Calu3 (cell line): ENCODE results near the gene CTF1. TPM values are rescaled to one million over a fixed set of nuclear protein-coding genes. Genes with fewer than 3 reads are reported as not detected.

Experiments
- BruUV-seq: library from RNA; stranded (reverse); fragments of 400-500 nt; replicated peaks from 2 replicates; lab custom pipeline; 2021; lab: Mats Ljungman, UMichigan
- CTCF ChIA-PET: fragments of 300-600 bp; sonication (Branson Sonifier 250); formaldehyde crosslinking; loops from one replicate; lab custom pipeline; 2022; ENCODE audit warnings: antibody characterized with exemption; lab: Charles Lee
- DNase-seq: peaks from one replicate; pipeline ENCODE4 v3.0.0; 2022
- H3K27ac Mint-ChIP-seq: one replicate; pipeline ENCODE4 v1.8.0; 2022; ENCODE audit warnings: mixed read lengths; ENCODE audit not compliant: unreplicated experiment
- H3K27me3 Mint-ChIP-seq: one replicate; pipeline ENCODE4 v1.8.0; 2022; ENCODE audit warnings: mixed read lengths; ENCODE audit not compliant: unreplicated experiment
- H3K36me3 Mint-ChIP-seq: one replicate; pipeline ENCODE4 v1.8.0; 2022; ENCODE audit warnings: mild to moderate bottlenecking, moderate library complexity, mixed read lengths; ENCODE audit not compliant: insufficient read depth, unreplicated experiment
- H3K4me1 Mint-ChIP-seq: one replicate; pipeline ENCODE4 v1.8.0; 2022; ENCODE audit warnings: mild to moderate bottlenecking, low read depth, mixed read lengths; ENCODE audit not compliant: unreplicated experiment
- H3K4me3 Mint-ChIP-seq: one replicate; pipeline ENCODE4 v1.8.0; 2022; ENCODE audit warnings: mild to moderate bottlenecking, low read depth, moderate library complexity, mixed read lengths; ENCODE audit not compliant: unreplicated experiment
- H3K9me3 Mint-ChIP-seq: one replicate; pipeline ENCODE4 v1.8.0; 2022; ENCODE audit warnings: low read depth, mixed read lengths; ENCODE audit not compliant: unreplicated experiment
- CTCF ChIP-seq: fragments of 200-600 bp; IDR thresholded peaks from one replicate; pipeline ENCODE4 v1.8.0; 2022; ENCODE audit warnings: antibody characterized with exemption; ENCODE audit not compliant: unreplicated experiment
- intact Hi-C: fragments of 100-400 bp; cut with micrococcal nuclease; formaldehyde crosslinking; loops from one replicate; pipeline ENCODE4 v1.10.0; 2022; ENCODE audit not compliant: unreplicated experiment
- total RNA-seq: library from RNA; stranded (reverse); gene quantifications from 2 replicates; pipeline ENCODE4 v1.2.3, GENCODE V29; 2022

CTF1 gene
- total RNA-seq, 1 experiment from 2014 or later: 1.9 TPM

GRCh38 chr16:30924913-30925631 lies 28.7 kb downstream of the CTF1 start:
- CTCF ChIA-PET: interaction anchor here (2.5 kb wide), 1 partner anchor 17 kb away, joined by 12 read pairs; no protein-coding TSS in a partner anchor
- peaks cover 26% of the 10 kb centered on the region for H3K4me1 Mint-ChIP-seq

DNA sequence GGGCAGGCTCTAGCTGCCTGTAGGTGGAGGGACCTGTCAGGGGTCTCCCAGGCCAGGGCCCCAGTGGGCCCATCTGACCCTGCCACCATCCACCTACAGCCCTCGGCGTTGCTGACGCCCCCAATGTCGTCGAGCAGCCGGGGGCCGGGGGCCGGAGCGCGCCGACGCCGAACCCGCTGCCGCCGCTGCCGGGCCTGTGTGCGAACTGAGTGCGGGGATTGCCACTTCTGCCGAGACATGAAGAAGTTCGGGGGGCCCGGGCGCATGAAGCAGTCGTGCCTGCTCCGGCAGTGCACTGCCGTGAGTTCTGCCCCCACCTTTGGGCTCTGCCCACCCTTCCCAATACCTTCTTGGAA lies 29.2 kb downstream of the CTF1 start:
- CTCF ChIA-PET: interaction anchor here (2.5 kb wide), 1 partner anchor 16 kb away, joined by 12 read pairs; no protein-coding TSS in a partner anchor
- intact Hi-C loops: no loop called here
- H3K9me3 Mint-ChIP-seq: no peaks in the 10 kb centered on the region
- H3K27ac Mint-ChIP-seq: no peak overlapping the region
- peaks cover 46% of the 10 kb centered on the region for H3K36me3 Mint-ChIP-seq
- TF ChIP-seq CTCF: no peak
- BruUV-seq: no TSS peak
- H3K27me3 Mint-ChIP-seq: no peaks in the 10 kb centered on the region
- no peak for DNase-seq
- peaks cover 26% of the 10 kb centered on the region for H3K4me1 Mint-ChIP-seq
- H3K4me3 Mint-ChIP-seq: peak overlapping the region; percentile 19

More at GRCh38 chr16:30924913-30925631, 28.7 kb downstream of the CTF1 start:
- TF ChIP-seq CTCF: no peak
- Mint-ChIP-seq H3K4me3 (peak overlapping the region; percentile 94), H3K27ac (peak overlapping the region; percentile 69), H3K9me3 (no peaks in the 10 kb centered on the region), H3K36me3 (peaks cover 47% of the 10 kb centered on the region), H3K27me3 (no peaks in the 10 kb centered on the region)
- DNase-seq: no peak
- intact Hi-C loops: loop anchor here (5.0 kb wide), 1 partner anchor 163 kb away; the partner anchor contains the start of genes CFAP119 and RNF40
- BruUV-seq: no TSS peak

- intact Hi-C loops: no loop called here
- TSS peak; percentile 8 for BruUV-seq
- DNase-seq: no peak
- CTCF ChIA-PET: interaction anchor here (2.5 kb wide), 1 partner anchor 16 kb away, joined by 12 read pairs; no protein-coding TSS in a partner anchor
- H3K4me3 Mint-ChIP-seq: peak overlapping the region; percentile 19
- H3K27ac Mint-ChIP-seq: no peak overlapping the region
- H3K9me3 Mint-ChIP-seq: no peaks in the 10 kb centered on the region
- peaks cover 42% of the 10 kb centered on the region for H3K36me3 Mint-ChIP-seq
- TF ChIP-seq CTCF: no peak
- H3K4me1 Mint-ChIP-seq: peaks cover 21% of the 10 kb centered on the region
- H3K27me3 Mint-ChIP-seq: no peaks in the 10 kb centered on the region
These were observed 29.8 kb downstream of the CTF1 start for GRCh38 chr16:30925995-30926811.

GRCh38 chr16:30926937-30927788 lies 30.7 kb downstream of the CTF1 start:
- CTCF ChIA-PET: interaction anchor here (0.8 kb wide), 1 partner anchor 15 kb away, joined by 3 read pairs; no protein-coding TSS in a partner anchor
- H3K27ac Mint-ChIP-seq: no peak overlapping the region

More at GRCh38 chr16:30926937-30927788, 30.7 kb downstream of the CTF1 start:
- Mint-ChIP-seq H3K27me3 (no peaks in the 10 kb centered on the region), H3K36me3 (peaks cover 39% of the 10 kb centered on the region), H3K4me1 (peaks cover 17% of the 10 kb centered on the region), H3K4me3 (no peak overlapping the region), H3K9me3 (no peaks in the 10 kb centered on the region)
- TF ChIP-seq CTCF: no peak
- BruUV-seq: no TSS peak
- intact Hi-C loops: no loop called here
- no peak for DNase-seq
